Measurements from ENCODE around the gene FBN2. TPM values are rescaled to one million over a fixed set of nuclear protein-coding genes. Genes with fewer than 3 reads are reported as not detected.
A peak's percentile ranks its signal among the peaks of the same experiment; 100 is the strongest.

Gene FBN2
- total RNA-seq, 1 experiment from 2014 or later = 193 TPM

GRCh38 chr5:128318691-128319090 lies 219.4 kb downstream of the FBN2 start:
- TF ChIP-seq CTCF (IDR thresholded peaks at IDR 0.05; ENCODE audit: unreplicated experiment) = no peak
- H3K9me3 Mint-ChIP-seq (ENCODE audit: unreplicated experiment) = no peaks in the 10 kb centered on the region
- intact Hi-C loops (cut with micrococcal nuclease) = no loop called here
- peak; percentile 24 for DNase-seq (ENCODE audit: unreplicated experiment)
- H3K36me3 Mint-ChIP-seq (ENCODE audit: insufficient read depth, unreplicated experiment) = peaks cover 6% of the 10 kb centered on the region
- ChIA-PET POLR2A (interaction anchor here (0.8 to 0.9 kb wide), 2 partner anchors 15 to 356 kb away, joined by 3 read pairs; no protein-coding TSS in a partner anchor), CTCF (no interaction called here)
- peaks cover 5% of the 10 kb centered on the region for H3K4me1 Mint-ChIP-seq (ENCODE audit: insufficient read depth, unreplicated experiment)
- no TSS peak for BruUV-seq (replicated peaks)
- no peak overlapping the region for H3K4me3 Mint-ChIP-seq (ENCODE audit: unreplicated experiment)
- no peak overlapping the region for H3K27ac Mint-ChIP-seq (ENCODE audit: low read depth, unreplicated experiment)
- H3K27me3 Mint-ChIP-seq (ENCODE audit: insufficient read depth, unreplicated experiment) = no peaks in the 10 kb centered on the region

- no TSS peak for BruUV-seq (replicated peaks)
- CTCF ChIA-PET = no interaction called here
- H3K27ac Mint-ChIP-seq (ENCODE audit: low read depth, unreplicated experiment) = no peak overlapping the region
- no peak for DNase-seq (ENCODE audit: unreplicated experiment)
- POLR2A ChIA-PET = no interaction called here
- H3K36me3 Mint-ChIP-seq (ENCODE audit: insufficient read depth, unreplicated experiment) = peaks cover 9% of the 10 kb centered on the region
- H3K4me3 Mint-ChIP-seq (ENCODE audit: unreplicated experiment) = no peak overlapping the region
- H3K27me3 Mint-ChIP-seq (ENCODE audit: insufficient read depth, unreplicated experiment) = no peaks in the 10 kb centered on the region
- peaks cover 5% of the 10 kb centered on the region for H3K4me1 Mint-ChIP-seq (ENCODE audit: insufficient read depth, unreplicated experiment)
- TF ChIP-seq CTCF (IDR thresholded peaks at IDR 0.05; ENCODE audit: unreplicated experiment) = no peak
- intact Hi-C loops (cut with micrococcal nuclease) = no loop called here
- no peaks in the 10 kb centered on the region for H3K9me3 Mint-ChIP-seq (ENCODE audit: unreplicated experiment)
Observed at GRCh38 chr5:128317481-128317880, 220.6 kb downstream of the FBN2 start.

- no peak for TF ChIP-seq CTCF (IDR thresholded peaks at IDR 0.05; ENCODE audit: unreplicated experiment)
- Mint-ChIP-seq H3K9me3 (ENCODE audit: unreplicated experiment) (no peaks in the 10 kb centered on the region), H3K4me3 (ENCODE audit: unreplicated experiment) (no peak overlapping the region), H3K36me3 (ENCODE audit: insufficient read depth, unreplicated experiment) (peaks cover 12% of the 10 kb centered on the region), H3K4me1 (ENCODE audit: insufficient read depth, unreplicated experiment) (peaks cover 5% of the 10 kb centered on the region), H3K27ac (ENCODE audit: low read depth, unreplicated experiment) (no peak overlapping the region), H3K27me3 (ENCODE audit: insufficient read depth, unreplicated experiment) (no peaks in the 10 kb centered on the region)
- ChIA-PET CTCF (interaction anchor here (0.8 kb wide), 1 partner anchor 360 kb away, joined by 3 read pairs; no protein-coding TSS in a partner anchor), POLR2A (interaction anchor here (0.7 to 1.8 kb wide), 2 partner anchors 17 to 25 kb away, joined by 4 read pairs; no protein-coding TSS in a partner anchor)
- BruUV-seq (replicated peaks) = no TSS peak
- intact Hi-C loops (cut with micrococcal nuclease) = no loop called here
- no peak for DNase-seq (ENCODE audit: unreplicated experiment)
Observed at GRCh38 chr5:128315671-128316070, 222.4 kb downstream of the FBN2 start.

- no peak overlapping the region for H3K27ac Mint-ChIP-seq (ENCODE audit: low read depth, unreplicated experiment)
- intact Hi-C loops (cut with micrococcal nuclease) = no loop called here
Observed at GRCh38 chr5:128305341-128305740, 232.7 kb downstream of the FBN2 start.

More at GRCh38 chr5:128305341-128305740, 232.7 kb downstream of the FBN2 start:
- Mint-ChIP-seq H3K27me3 (ENCODE audit: insufficient read depth, unreplicated experiment) (no peaks in the 10 kb centered on the region), H3K9me3 (ENCODE audit: unreplicated experiment) (no peaks in the 10 kb centered on the region), H3K4me3 (ENCODE audit: unreplicated experiment) (no peak overlapping the region), H3K4me1 (ENCODE audit: insufficient read depth, unreplicated experiment) (no peaks in the 10 kb centered on the region), H3K36me3 (ENCODE audit: insufficient read depth, unreplicated experiment) (peaks cover 72% of the 10 kb centered on the region)
- no peak for TF ChIP-seq CTCF (IDR thresholded peaks at IDR 0.05; ENCODE audit: unreplicated experiment)
- CTCF ChIA-PET = interaction anchor here (0.5 to 0.7 kb wide), 4 partner anchors 89 to 533 kb away, joined by 3 to 4 read pairs (median 3); no protein-coding TSS in a partner anchor
- DNase-seq (ENCODE audit: unreplicated experiment) = no peak
- POLR2A ChIA-PET = no interaction called here
- no TSS peak for BruUV-seq (replicated peaks)
